Suprapubic skin (tissue), 4 donors: ENCODE data around the gene FOXN1.

Experiments used
- POLR2A ChIP-seq, 2 donors: fragments of 450-650 bp; IDR thresholded peaks; one replicate each; pipeline ENCODE4 v1.6.1; 2017; ENCODE audit warnings: antibody characterized with exemption in 2 of 2, mild to moderate bottlenecking in 2 of 2, moderate library complexity in 2 of 2
- POLR2AphosphoS5 ChIP-seq, 3 donors: sonication (generic); formaldehyde crosslinking; IDR thresholded peaks; one replicate each; pipeline ENCODE4 v1.6.1; 2017; ENCODE audit warnings: antibody characterized with exemption in 3 of 3
- TF ChIP-seq, protein P1 (sequence below), 2 donors: fragments of 200-600 bp in 1 of 2; fragments of 450-650 bp in 1 of 2; sonication (generic) in 1 of 2; IDR thresholded peaks; one replicate each; pipeline ENCODE4 v1.5.1; 2016 to 2019; ENCODE audit warnings: antibody characterized with exemption in 2 of 2, mild to moderate bottlenecking in 1 of 2, moderate library complexity in 1 of 2

DNA sequence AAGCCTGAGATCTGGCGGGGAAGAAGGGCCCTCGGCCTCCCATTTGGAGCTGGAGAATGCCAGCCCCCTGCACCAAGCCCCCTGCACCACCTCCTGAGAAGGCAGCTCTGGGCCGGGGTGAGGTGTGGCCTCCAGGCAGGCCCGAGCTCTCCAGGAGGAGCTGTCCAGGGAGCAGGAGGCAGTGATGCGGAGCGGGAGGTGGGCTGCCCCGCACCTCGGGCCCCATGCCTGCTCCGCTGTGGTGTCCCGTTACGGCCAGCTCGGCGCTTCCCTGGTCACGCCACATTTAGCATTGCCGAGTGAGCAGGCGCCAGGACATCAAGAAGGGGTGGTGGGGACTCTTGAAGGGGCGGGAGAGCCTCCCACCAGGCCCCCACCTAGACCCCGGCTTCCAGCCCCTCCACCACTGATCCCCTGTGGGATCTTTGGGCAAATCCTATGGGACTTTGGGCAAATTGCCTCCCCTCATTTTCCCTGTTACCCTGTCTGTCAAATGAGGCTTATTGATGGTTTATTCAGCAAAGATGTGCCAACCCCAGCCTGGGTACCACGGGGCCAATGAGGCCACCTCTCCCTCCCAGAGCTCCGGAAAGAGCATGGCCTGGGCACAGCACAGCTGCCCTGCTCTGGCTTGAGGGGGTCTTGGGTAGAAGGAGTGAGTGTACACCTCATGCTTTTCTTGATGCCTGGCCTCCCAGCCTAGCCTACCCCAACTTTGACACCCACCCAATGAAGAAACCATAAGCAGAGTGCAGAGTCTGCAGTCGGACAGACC lies 15.3 kb downstream of the FOXN1 start:
- TF ChIP-seq, protein P1, sequence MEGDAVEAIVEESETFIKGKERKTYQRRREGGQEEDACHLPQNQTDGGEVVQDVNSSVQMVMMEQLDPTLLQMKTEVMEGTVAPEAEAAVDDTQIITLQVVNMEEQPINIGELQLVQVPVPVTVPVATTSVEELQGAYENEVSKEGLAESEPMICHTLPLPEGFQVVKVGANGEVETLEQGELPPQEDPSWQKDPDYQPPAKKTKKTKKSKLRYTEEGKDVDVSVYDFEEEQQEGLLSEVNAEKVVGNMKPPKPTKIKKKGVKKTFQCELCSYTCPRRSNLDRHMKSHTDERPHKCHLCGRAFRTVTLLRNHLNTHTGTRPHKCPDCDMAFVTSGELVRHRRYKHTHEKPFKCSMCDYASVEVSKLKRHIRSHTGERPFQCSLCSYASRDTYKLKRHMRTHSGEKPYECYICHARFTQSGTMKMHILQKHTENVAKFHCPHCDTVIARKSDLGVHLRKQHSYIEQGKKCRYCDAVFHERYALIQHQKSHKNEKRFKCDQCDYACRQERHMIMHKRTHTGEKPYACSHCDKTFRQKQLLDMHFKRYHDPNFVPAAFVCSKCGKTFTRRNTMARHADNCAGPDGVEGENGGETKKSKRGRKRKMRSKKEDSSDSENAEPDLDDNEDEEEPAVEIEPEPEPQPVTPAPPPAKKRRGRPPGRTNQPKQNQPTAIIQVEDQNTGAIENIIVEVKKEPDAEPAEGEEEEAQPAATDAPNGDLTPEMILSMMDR (IDR thresholded peaks at IDR 0.05): no peak
- TF ChIP-seq POLR2AphosphoS5 (IDR thresholded peaks at IDR 0.05) (no peak), POLR2A (IDR thresholded peaks at IDR 0.05) (no peak)
